HK-2 (cell line): Measurements from ENCODE around the gene PRR23E.

Experiments
- DNase-seq: peaks from one replicate; pipeline ENCODE4 v3.0.0-alpha.2; 2018; ENCODE audit not compliant: unreplicated experiment

The PRR23E gene

DNA sequence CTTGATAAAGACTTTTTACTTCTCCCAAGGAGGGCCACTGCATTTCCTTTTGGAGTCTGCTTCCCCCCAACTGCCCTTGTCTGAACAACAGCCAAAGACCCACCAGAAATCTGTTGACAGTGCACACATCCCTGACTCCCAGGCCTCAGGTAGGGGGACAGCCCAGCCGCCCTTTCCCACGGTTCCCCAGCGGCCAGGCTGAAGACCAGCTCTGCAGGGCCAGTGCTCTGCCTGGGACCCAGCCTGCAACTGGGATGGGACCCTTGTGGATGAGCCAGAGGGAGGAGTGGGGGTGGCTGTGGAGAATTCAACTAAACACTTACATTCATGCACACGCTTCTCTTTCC is 8.1 kb upstream of the PRR23E start:
- no peak for DNase-seq

DNA sequence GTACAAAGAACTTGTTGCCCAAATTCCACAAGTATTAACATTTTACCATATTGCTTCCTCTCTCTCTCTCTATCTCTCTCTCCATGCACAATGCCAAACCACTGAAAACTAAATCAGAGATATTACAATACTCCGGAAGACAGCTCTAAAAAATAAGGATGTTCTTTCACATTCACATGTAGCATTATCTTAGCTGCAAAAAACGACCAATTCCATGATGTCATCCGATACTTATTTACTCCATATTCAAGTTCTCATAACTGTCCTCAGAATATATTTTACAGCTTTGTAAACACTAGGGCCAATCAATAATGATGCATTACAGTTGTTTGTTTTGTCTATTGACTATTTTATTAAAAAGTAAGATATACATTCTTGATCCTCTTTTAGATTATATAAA is 7.7 kb upstream of the PRR23E start:
- DNase-seq, result no peak

DNA sequence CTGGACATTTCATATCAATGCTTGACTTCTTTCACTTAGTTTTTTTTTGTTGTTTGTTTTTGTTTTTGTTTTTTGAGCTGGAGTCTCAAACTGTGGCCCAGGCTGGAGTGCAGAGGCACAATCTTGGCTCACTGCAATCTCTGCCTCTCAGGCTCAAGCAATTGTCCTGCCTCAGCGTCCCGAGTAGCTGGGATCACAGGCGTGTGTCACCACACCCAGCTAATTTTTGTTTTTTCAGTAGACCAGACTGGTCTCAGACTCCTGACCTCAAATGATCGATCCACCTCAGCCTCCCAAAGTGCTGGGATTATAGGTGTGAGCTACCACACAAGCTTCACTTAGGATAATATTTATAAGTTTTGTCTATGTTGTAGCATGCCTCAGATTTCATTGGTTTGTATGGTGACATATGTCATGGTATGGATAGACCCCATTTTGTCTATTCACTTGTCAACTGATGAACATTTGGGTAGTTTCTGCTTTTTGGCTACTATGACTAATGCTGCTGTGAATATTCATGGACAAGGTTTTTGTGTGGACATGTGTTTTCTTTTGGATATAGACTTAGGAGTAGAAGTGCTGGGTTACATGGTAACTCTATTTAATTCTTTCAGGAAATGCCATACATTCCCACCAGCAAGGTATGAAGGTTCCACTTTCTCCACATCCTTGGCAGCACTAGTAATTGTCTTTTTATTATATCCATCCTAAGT is 6.8 kb upstream of the PRR23E start:
- DNase-seq, result no peak

DNA sequence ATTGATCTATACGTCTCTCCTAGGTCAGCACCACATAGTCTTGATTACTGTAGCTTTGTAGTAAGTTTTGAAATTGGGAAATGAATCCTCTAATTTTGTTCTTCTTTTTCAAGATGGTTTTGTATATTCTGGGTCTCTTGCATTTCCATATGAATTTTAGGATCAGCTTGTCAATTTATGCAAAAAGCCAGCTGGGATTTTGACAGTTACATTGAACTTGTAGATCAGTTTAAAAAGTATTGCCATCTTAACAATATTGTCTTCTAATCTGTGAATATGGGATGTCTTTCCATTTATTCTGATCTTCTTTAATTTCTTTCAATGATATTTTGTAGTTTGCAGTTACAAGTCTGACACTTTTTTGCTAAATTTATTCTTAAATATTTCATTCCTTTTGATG is 5.6 kb upstream of the PRR23E start:
- DNase-seq, result no peak

DNA sequence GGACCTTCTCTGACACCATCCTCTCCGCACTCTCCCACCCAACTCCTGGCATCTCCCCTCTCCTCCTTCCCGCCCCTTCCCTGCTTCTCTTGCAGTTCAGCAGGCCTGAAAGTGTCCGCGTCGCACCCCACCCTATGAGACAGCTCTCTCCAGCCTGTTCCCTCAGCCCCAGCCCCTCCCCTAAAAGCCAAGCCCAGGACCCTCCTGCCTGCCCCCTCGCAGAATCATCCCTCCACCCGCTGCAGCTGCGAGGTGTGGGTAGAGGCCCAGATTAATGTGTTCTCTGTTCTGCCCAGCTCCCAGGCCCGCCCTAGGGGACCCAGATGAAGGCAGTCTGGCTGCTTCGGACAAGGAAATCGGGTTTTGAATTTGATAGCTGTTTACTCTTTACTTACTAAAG is 410 bp downstream of the PRR23E start:
- DNase-seq, result no peak

DNA sequence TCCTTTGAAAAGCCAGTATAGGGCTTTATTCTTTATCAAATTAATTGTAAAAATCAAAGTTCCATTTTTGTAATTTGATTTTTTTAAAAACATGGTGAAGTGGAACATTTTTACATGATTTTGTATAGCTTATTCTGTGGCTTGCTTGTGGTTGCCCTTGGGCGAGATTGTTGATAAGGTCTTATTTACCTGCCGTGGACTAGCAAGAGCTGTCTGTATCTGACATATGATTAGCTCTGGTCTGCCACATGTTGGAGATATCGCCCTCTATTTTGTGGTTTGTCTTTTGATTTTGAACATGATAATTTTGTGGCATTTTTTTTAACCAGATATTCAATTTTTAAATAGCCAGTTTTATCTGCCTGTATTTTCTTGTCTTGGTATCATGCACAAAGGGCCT is 844 bp downstream of the PRR23E start:
- no peak for DNase-seq

DNA sequence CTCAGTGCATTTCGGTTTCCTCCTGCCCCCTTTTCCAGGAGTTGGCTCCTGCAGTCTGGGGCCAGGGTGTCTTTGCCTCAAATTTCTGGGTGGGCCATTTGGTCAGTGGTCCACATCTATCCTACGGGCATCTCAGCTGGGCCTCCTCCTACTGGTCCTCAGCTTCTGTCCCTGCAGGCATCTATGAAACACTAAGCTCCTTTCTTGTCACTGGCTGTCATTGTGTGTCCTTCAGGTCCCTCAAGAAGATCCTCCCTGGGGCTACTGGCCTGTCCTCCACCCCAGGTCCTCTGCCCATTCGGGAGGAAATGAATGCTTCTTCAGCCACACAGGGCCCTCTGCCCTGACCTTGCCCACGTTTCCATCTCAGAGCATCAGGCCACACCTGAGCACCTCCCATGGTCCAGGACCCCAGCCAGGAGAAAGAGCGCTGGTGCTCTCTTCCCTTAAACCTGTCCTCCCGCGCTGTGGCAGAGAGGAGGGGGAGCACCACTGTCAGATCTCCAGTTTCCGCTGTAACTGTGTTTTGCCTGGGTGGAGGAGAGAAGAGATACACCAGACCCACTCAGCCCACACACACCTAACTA is 1.8 kb downstream of the PRR23E start:
- DNase-seq, result no peak

DNA sequence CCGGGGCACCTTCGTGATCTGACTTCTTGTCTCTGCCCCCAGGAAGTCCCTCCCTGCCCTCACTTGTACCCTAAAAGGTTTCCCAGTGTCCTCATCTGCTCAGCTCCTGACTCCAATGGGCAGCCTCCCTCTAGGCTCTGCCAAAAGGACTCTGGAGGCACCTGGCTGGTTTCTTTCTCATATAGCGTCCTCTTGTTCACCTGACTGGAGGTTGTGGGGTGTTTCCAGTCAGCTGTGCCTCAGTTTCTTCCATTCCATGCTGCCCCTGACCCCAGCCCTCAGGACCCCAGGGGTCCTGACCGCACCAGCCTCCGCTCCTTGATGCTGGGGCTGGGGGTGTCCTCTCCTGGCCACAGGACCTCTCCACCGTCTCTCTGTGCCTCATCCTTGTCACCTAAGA is 2.5 kb downstream of the PRR23E start:
- no peak for DNase-seq

DNA sequence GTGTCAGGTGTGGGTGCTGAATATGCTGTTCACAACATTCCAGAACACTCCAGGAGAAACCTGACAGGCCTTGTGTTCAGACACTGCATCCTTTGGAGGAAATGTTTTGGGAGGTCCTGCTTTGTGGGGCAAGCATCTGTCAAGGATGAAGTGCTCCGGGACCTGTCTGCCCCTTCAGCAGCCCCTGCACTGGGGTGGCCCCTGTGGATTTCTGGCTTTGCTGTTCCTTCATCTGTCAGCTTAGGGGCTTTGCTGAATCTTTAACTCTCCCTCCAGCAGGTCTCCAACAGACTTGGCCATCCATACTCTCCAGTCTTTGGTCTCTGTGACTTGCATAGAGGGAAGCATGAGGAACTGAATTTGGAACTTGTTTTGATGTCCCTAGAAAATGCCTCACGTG is 3.1 kb downstream of the PRR23E start:
- DNase-seq, result no peak

DNA sequence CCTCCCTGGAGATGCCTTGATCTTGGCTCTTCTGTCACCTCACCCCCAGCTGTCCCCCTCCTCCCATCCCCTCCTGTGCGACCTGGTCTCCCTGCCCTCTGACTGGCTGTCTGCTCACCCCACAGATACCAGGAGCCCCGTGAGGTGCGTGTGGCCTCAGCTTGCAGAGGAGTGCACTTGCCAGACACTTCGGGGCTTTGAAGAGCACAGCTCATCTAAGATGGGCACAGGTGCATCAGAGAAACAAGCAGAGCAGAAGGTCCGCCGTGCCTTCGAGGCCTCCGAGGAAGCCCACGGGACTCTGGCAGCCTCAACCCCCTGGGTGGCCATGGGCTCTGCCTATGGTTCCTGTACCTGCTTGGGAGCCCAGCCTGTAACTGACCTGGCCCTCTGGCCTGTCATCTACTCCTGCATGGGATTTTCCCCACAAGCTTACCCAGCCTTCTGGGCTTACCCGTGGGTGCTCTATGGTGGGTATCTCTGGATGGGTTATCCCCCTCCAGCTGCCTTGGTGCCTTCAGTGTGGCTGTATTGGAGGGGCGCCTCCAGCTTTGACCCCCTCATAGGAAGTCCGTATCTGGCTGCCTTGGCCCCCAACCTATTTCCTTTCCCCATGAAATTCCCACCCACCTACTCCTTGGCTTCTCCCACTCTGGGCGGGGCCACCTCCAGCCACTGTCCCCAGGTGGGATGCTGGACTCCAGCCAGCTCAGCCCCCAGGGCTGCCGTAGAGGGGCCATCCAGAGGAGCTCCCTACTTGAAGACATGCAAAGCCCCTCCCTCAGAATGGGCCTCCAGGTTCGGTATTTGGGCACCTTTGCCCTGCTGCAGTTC is 3.8 kb downstream of the PRR23E start:
- DNase-seq, result no peak

DNA sequence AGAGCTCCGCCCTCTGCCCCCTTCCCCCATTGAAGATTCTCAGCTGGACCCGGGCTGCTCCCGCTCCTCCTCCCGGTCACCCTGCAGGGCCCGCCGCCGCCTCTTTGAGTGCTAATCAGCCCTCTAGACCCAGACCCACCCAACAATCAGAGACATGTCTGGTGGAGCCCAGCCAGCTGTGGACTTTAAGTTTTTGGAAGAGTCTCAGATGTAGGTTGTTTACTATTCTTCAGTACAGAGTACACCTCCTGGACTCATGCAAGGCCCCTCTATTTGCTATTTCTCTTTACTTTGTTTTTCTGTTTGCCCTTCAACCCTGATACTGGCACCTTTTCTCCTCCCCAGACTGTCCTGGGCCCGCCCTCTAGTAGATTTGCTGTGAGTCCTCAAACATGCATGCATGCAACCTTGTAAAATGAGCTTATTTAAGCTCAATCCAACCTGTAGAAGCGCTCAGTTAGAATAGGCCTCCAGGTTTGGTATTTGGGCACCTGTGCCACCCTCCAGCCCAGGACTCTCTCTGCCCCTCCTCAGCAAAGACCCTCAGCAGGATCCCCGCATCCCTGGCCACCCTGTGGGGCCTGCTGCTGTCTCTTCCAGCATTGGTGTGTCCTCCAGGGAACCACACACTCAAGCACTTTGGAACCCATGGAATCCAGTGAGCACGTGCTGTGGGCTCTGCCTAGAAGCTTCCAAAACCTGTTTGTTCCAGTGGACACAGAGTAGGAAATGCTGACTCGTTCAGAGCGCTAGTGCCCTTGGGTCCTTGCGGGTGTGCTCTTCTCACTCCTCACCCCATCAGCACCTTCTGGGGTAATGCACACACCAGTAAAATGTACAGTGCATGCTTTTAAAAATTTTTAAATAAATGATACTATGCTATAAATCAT is 4.6 kb downstream of the PRR23E start:
- no peak for DNase-seq

DNA sequence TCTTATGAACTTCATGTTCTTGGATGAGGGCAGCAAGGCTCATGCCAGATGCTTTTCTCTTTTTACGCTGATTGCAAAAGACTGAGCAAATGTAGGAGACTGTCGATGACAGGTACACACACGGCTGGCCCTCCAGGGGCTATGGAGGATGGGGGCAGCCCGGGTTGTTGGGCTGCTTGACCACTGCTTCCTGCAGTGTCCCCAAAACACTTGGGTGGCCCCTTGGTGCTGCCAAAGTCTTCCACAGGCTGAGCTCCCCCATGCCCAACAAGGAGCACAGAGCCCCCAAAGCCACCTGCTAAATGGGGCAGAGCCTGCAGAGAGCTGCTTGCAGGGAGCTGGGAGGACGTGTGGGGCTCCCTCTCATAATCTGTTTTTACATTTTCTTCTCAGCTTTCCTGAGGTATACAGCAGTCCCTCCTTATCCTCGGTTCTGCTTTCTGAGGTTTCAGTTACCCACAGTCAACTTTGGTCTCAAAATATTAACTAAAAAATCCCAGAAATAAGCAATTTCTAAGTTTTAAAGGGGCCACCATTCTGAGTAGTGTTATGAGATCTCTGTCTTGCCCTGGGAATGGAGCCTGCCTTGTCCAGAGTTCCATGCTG is 7.3 kb downstream of the PRR23E start:
- no peak for DNase-seq

DNA sequence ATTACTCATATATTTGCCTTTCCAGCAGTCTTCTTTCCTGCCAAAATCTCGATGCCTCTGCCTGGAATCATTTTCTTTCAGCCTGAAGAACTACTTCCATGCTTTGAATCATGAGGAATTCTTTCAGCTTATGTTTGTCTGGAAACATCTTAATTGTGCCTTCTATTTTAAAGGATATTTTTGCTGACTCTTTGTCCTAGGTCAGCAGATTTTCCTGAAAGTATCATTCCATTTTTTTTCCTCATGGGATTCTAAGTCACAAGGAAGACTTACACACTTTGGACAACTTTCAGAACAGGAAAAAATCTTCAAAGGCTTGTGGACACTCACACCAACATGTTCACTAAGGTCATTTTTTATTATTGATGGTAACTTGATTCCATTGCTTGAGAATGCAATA is 10.1 kb downstream of the PRR23E start:
- DNase-seq, result no peak

DNA sequence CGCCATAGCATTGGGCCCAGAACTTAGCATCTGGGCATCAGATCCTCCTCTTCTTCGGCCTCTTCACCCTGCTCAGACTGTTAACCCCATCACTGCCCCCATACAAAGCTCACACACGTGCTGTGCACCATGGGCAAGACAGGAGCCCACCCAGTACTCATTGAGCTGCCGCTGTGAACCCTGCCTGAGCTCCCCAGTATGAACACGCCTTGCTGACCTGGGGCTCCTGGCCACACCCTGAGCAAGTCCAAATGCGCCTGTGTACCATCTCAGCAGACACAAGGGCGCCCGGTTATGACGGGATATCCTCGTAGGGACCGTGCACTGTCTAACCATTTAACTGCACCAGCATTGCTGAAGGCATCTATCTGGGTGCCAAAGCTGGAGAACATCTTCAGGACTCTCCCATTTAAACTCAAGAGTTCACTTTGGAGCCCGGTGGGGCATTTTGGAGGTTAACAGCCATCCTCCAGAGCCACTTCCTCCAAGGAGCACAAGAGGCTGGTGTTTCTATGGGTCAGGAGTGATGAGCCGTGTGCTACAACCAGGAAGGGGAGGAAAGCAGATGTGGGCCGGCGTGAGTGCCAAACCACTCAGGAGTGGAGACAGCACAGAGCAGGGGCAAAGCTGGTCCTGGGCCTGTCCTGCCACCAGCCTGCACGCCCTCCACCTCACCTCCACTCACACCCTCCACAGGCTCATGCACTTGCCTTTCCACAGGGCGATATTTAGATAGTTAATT is 12.1 kb downstream of the PRR23E start:
- no peak for DNase-seq

DNA sequence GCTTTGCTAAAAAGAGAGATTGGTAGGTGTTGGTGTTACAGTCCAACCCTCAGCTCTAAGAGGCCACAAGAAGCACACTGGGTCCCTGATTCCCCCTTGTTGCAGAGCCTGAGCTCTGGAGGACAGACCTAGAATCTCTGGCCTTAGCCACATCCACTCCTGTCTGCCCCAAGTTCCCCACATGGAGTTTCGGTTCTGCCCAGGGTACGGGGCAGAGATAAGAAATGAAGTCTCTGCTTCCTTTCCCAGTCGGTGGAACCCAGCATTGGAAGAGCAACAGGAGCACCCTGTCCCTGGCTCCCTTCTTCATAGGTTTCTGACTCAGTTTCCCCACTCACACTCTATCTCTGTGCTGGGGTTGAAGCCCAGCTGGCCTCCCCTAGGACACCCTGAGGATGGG is 13.2 kb downstream of the PRR23E start:
- DNase-seq, result no peak

DNA sequence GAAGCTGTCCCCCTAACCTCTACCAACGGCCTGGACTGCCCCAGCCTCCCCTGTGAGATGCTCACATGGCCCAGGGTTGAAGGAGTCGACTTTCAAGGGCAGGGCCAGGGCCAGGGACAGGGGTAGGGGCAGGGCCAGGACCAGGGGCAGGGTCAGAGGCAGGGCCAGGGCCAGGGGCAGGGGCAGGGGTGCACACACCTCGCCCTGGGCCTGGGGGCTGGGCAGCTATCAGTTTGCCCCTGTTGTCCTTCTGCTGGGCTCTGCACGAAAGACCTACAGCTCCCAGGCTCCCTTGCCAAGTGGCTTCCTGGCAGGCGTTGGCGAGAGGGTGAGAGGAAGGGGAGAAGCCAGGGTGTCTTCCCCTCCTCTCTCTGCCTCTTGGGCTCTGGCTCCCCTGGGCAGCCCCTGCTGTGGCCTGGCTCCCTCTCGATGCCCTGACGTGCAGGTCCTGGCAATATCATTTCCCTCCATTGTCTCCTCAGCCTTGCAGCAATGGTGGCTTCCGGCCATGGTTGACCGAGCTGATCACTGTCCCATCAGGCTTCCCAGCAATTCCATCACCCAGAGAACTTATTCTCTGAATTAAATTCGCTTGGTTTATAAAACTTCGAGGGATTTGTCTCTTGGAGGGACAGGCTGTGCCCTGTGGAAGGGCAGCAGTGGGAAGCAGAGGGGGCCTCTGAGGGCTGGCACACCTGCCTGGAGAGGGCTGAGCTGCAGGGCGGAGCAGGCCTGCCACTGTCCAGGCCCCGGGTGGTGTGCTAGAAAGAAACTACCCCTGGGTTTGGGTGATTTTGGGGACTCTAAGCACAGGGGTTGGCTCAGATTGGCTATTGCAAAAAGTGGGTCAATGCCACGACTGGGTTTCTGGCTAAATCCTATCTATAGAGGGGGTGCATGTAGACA is 13.9 kb downstream of the PRR23E start:
- no peak for DNase-seq

DNA sequence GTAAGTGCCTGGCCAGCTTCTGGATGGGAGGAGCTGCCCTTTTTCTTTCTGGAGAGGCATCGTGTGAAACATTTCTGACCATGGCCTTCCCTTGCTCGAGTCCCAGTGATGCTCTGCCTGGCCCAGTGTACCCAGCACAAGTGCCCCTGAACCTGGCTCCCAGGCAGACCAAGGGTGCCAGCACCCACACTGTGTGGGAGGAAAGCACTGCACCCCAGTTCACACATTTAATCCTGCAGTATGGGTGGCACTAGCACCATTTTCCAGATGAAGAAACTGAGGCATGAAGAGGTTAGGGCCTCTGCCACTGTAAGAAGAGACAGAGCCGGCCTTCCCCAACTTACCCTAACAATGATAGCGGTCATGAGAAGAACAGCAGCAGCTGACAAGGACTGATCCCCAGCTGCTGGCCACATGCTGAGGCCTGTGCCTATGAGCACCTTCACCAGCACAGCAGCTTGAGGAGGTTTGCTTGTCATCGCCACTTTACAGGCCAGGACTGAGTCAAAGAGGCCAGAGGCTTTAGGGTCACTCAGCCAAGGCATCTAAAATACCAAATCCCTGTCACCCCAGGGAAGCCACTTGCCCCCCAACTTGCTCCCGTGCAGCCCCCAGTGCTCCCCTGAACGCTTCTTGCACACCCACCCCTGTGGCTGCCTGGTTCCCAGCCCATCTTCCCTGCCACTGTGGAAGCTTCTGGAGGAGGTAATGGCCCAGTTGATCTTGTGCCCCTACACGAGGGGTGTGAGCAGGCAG is 15.0 kb downstream of the PRR23E start:
- DNase-seq, result no peak

DNA sequence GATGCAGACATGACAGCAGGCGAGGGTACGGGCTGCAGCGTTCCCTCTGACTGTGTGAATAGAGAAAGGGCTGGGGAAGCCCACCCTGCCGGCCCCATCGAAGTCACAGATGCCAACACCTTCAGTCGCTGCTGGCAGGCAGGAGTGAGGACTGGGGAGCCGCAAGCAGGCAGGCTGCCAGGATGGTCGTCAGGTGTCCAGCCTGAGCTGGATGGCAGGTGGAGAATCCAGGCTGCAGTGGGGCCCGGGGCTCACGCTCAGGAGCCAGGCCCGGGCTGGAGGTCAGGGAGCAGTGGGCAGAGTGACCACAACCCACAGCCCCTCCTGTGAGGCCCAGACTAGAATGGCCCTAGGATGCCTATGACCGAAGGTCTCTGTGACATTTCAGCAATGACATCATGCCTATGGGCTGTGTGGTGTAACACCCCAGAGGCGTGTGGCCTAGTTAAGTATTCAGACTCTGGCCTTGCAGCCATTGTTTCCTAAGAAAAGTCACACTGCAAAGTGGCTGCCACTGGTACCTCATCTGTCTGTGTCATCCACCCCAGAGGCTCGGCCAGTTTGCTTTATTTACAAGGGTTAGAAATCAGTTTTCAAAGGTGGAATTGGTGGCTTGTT is 15.7 kb downstream of the PRR23E start:
- DNase-seq, result no peak
